OCI-LY7 (cell line): Measurements from ENCODE around the gene KIAA1328.

Source experiments
- CTCF ChIP-seq: fragments of 200-600 bp; sonication (generic); conservative IDR thresholded peaks from 2 replicates; pipeline ENCODE4 v1.5.1; 2014; ENCODE audit warnings: mild to moderate bottlenecking, antibody characterized with exemption, low read length, moderate library complexity, mixed read lengths
- EZH2phosphoT487 ChIP-seq: fragments of 200-600 bp; sonication (generic); IDR thresholded peaks from 2 replicates; pipeline ENCODE4 v1.6.1; 2018; ENCODE audit warnings: low read depth, borderline replicate concordance, mild to moderate bottlenecking, mixed run types, antibody characterized with exemption, low read length, moderate library complexity, mixed read lengths

- TF ChIP-seq CTCF (no peak), EZH2phosphoT487 (no peak)
These were observed 46.2 kb upstream of the KIAA1328 start for GRCh38 chr18:36782710-36783109.
